GM18861 (cell line): ENCODE data around the gene ZNF699.
"Not testable (repeated sequence)": the region's sequence is repeated elsewhere in the genome, so short reads cannot be mapped to it uniquely, and the experiment has no call there.

Source experiments
- ATAC-seq: cut with Tn5 transposase; IDR thresholded peaks from one replicate; pipeline ENCODE4 v1.9.1; 2021; ENCODE audit not compliant: unreplicated experiment

ZNF699 gene

DNA sequence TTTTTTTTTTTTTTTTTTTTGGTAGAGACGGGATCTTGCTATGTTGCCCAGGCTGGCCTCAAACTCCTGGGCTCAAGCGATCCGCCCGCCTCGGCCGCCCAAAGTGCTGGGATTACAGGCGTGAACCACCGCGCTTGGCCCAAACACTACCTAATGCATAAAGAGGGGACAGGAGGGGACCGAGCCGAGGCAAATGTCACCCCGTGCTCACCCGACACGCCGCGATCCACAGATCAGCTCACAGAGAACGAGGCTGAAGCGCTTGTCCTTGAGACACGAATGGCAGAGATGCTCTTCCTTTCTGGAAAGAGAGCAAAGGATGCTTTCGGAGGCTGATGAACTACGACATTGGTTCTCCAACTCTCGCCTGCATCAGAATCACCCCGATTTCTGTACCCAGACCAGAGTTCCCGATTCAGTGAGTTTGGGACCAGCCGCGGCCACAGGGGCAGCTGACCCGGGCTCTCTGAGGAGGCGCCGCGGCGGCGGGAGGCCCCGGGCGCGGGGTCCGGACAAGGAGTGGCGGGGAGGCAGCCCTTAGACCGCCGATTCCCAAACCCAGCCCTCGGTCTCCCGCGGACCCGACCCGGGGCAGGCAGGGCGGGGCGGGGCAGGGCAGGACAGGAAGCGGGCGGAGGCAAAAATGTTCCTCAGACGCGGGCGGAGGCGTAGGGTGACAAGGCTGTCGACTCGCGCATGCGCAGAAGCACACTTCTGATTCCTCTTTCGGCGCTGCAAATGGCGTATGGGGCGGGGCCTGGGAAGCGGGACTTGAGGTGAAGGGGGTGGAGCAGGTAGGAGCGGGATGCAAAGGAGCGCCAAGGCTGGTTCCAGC is at the start of gene ZNF699:
ZNF699 (minus strand) TSS at position 700 of the 835 bp plus-strand sequence. CDS start 4,719 bp downstream, outside the sequence.
- ATAC-seq: peak; percentile 83

DNA sequence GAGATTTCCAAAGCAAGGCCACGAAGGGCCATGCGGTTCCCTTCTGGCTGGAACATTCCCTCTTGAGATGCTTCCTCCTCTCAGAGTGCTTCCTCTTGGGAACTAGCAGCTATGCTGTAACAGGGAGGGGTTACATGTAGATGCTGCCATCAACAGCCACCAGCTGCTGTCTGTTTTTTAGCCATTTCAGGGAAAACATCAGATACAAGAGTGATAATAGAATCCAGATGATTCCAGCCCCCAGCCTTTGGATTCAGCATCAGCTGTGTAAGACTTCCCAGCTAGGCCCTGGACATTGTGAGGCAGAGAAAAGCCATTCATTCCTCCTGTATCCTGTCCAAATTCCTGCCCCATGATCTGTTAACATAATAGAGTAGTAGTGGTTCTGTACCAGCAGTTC is 45.0 kb upstream of the ZNF699 start:
- no peak for ATAC-seq

DNA sequence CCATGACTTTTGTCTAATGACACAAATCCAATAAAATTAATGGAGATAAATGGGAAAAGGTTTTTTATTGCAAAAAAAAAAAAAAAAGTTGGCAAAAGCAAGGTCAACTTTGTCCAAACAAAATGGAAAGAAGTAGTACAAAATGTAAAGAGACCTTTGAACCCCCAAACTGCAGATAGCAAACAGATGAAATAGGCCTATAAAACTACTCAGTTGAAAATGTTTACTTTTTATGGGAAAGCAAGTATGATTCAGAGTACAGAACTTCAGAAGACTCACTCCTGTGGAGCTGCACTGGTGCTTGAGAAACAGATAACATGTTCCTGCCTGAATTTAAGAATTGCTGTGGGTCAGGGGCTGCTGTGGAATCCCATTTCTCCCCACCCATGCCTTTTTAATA is 43.4 kb upstream of the ZNF699 start:
- no peak for ATAC-seq

DNA sequence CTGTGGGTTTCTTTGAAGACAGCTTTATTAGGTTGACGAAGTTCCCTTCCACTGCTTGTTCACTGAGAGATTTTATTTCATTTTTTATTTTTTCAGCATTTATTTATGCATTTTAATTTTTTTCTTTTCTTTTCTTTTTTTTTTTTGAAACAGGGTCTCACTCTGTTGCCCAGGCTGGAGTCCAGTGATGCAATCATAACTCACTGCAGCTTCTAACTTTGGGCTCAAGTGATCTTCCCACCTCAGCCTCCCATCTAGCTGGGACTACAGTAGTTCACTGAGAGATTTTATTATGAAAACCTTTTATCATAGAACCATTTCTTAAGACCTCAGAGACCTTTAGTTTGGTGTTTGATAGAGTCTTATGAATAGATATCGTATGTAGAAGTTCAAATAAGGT is 42.9 kb upstream of the ZNF699 start:
- no peak for ATAC-seq

DNA sequence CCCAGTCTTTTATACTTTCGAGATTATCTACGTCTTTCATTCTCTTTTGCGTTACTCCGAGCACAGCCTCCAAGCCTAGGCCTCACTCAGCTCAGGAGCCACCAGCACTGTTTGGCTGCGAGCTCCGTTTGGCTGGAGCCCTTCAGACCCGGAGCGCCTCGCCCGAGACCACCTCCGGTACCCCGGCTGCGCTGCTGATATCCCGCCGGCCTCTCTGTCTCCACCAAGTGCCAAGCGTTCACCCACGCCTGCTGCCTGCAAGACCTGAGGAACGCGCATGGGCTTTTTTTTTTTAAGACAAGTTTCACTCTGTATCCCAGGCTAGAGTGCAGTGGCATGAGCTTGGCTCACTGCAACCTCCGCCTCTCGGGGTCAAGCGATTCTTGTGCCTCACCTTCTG is 39.0 kb upstream of the ZNF699 start:
- ATAC-seq: no peak

DNA sequence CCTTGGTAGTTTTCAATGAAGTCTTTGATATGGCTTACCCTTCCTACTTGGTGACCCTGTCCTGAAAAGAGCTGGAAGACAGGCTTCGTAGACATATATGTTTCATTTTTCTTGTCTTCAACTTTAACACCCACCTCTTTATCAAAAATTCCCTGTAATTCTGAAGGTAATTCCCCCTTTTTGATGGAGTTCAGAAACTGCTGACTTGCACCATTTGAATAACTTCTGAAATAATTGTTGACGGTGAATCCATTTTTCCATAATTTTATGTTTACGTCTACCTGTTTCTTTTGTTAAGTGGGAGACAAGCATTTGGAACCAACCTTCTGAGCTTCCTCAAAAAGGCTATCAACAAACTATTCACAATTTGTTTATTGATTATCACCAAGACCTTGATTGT is 38.6 kb upstream of the ZNF699 start:
- ATAC-seq: no peak

DNA sequence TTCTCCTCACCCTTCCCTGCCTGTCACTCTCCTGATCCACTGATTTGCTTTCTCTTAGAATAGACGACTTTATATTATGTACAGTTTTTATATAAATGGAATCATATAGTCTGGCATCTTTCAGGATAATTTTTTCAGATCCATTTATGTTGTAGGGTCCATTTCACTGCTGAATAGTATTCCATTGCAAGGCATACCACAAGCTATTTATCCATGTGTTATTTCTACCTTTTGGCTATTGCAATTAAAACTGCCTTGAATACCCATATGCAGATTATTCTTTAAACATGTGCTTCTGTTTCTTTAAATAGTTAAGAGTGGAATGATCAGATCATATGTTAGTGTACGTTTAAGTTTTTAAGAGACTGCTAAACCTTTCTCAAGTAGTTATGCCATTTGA is 35.4 kb upstream of the ZNF699 start:
- ATAC-seq: no peak

DNA sequence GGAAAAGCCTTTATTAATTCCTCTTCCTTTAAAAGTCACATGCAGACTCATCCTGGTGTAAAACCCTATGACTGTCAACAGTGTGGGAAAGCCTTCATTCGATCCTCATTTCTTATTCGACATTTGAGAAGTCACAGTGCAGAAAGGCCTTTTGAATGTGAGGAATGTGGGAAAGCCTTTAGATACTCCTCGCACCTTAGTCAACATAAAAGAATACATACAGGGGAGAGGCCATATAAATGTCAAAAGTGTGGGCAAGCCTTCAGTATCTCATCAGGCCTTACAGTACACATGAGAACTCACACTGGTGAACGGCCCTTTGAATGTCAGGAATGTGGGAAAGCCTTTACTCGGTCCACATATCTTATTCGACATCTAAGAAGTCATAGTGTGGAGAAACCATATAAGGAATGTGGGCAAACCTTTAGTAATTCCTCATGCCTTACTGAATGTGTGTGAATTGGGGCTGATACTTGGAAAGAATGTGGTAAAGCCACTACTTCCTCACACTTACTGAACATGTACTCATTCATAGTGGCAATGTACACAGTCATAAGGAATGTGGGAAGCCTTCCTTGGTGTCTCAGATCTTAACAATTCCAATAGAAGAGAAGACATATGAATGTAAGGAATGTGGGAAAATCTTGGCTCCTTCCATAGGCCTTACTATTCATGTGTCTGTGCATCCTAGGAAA is 33.1 kb upstream of the ZNF699 start:
- ATAC-seq: no peak

DNA sequence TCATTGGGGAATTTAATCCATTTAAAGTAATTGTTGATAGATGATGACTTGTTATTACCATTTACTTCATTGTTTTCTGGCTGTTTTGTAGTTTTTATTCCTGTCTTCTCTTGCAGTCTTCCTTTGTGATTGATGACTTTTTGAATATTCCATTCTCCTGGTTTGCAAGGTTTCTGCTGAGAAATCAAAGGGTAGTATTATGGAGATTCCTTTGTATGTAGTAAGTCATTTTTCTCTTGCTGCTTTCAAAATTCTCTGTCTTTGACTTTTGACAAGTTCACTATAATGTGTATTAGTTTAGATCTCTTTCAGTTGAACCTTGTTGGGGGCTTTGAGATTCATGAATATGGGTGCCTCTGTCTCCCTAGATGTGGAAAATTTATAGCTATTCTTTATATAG is 20.4 kb upstream of the ZNF699 start:
- no peak for ATAC-seq

DNA sequence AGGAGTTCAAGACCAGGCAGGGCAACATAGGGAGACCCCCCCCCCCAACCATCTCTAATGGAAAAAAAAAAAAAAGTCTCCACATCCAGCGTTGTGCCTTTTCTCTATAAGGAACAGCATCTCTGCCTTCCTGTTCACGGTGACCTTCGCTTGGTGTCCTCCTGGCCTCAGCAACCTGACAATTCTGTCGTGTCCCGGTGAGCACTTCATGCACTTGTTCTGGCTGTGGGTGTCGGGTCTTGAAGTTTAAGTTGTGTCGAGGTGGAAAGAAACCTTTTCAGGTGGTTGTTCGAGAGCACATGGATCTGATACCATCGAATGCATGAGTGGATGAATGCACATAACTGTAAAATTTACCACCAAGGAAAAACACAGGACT is 14.9 kb upstream of the ZNF699 start:
- no peak for ATAC-seq

DNA sequence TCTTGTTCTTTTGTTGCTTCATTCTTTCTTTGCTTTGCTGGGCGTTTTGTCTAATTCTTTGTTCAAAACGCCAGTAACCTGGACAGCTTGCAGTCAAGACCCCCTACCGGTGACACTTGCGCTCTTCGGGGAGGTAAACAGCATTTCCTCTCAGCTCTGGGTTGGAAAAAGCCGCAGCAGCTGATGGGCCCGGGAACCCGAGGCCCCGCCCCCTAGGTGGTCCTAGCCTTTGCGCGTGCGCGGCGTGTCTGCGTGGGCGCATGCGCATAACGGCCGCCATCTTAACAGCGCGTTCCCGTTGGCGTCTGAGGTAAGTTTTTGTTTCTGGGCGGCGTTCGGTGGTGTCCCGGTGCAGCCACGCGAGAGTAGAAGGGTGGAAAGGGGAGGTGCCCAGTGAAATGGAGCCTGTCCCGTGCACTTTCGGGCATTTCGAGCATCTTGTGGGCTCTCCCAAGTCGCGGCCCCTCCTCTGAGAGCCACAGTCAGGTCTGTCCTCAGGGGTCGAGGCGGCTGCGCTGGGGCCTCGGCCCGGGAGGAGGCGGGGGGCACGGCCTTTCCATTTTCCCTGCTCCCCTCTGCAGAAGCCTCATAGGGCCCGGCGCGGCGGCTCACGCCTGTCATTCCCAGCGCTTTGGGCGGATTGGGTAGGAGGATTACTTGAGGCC is 14.4 kb upstream of the ZNF699 start, which contains the start of gene ZNF559:
ZNF559 (plus strand) TSS at position 261 of the 665 bp plus-strand sequence. CDS start 14,371 bp downstream, outside the sequence.
- peak; percentile 86 for ATAC-seq

DNA sequence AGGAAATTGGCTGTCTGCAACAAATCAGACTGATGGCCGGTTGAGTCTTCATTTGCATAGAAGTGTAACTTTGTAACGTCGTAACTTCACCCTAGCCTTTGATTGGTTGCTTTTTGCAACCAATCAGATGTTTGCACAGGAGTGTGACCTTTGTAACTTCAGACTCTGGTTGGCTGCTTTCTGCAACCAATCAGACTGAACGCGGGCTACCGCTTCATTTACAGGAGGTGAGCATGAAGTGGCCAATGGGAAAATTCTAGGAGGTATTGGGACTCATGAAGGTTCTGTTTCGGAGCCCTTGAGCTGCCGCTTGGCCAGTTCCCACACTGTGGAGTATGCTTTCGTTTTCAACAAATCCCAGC is 13.9 kb upstream of the ZNF699 start:
- peak; percentile 28 for ATAC-seq

DNA sequence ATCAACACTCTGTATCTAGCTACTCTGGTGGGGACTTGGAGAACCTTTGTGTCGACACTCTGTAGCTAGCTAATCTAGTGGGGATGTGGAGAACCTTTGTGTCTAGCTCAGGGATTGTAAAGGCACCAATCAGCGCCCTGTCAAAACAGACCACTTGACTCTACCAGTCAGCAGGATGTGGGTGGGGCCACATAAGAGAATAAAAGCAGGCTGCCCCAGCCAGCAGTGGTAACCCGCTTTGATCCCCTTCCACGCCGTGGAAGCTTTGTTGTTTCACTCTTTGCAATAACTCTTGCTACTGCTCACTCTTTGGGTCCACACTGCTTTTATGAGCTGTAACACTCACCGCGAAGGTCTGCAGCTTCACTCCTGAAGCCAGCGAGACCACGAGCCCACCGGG is 12.6 kb upstream of the ZNF699 start:
- ATAC-seq: not testable (repeated sequence)

DNA sequence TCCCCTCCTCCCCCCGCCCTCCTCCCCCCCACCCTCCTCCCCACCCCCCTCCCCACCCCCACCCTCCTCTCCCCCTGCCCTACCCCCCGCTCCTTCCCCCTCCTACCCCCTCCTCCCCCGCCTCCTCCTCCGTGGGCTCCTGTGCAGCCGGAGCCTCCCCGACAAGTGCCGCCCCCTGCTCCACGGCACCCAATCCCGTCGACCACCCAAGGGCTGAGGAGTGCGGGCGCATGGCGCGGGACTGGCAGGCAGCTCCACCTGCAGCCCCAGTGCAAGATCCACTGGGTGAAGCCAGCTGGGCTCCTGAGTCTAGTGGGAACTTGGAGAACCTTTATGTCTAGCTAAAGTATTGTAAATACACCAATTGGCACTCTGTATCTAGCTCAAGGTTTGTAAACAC is 12.1 kb upstream of the ZNF699 start:
- not testable (repeated sequence) for ATAC-seq

DNA sequence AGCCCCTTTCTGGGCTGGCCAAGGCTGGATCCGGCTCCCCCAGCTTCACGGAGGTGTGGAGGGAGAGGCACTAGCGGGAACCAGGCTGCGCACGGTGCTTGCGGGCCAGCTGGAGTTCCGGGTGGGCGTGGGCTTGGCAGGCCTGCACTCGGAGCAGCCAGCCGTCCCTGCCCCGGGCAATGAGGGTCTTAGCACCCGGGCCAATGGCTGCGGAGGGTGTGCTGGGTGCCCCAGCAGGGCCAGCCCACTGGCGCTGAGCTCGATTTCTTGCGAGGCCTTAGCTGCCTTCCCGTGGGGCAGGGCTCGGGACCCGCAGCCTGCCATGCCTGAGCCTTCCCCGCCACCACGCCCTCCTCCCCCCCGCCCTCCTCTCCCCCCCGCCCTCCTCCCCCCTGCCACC is 11.7 kb upstream of the ZNF699 start:
- no peak for ATAC-seq

DNA sequence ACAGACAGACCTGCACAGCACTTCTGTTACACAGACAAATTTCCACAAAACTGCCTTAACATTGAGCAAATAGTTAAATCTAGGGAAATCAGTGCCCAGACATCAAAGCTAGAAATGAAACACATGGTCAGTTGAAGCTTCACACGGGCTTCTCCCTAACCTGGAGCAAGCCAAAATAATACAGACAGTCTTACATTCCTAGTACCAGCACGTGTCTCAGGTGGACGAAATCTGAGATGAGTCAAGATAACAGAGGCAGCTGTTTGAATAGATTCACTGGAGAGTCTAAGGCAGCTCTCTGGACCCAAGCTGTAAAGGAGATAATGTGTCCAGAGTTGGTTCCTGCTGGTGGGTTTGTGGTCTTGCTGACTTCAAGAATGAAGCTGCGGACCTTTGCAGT is 4.1 kb upstream of the ZNF699 start:
- ATAC-seq: no peak

DNA sequence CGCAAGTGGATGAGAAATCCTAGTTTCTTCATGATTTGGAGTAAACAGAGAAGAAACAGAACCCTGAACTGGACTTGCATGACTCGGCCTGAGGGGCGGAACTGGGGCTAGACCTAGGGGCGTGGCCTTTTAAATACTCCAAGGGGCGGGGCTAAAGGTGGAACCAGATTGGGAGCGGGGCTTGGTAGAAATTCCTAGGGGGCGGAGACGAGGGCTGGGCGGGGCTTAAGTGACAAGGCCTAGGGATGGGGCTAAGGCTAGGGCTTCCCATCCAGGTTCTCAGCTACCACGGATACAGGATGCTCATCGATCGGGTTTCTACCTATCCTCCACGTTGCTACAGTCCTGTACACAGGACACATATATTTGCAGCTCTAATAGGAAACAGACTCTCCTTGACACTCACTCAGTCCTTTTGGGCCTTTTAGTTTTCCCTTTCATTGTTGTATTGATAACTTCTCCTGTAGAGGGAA is 372 bp upstream of the ZNF699 start:
- peak; percentile 25 for ATAC-seq

DNA sequence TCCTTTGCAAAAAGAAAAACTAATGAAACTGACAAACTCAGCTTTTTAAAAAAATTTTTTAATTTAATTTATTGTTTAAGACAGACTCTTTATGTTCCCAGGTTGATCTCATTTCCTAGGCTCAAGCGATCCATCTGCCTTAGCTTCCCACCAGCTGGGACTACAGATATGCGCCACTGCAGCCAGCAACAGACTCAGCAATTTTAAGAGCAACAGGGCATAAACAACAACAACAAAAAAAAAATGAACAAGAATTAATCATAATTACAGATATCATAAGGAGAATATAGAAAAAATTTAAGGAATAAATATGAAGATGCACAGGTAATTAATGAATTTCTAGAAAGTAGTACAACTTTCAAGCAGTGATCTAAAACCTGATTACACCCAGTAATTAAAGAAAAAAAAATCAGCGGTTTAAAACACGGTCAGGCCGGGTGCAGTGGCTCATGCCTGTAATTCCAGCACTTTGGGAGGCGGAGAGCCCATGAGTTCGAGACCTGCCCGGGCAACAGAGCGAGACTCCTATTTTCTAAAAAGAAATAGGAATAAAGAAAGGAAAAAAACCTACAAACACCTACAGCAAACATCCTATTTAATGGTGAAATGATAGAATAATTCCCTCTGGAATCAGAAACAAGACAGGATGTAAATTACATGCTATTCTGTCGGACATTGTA is 1.4 kb downstream of the ZNF699 start:
- no peak for ATAC-seq

DNA sequence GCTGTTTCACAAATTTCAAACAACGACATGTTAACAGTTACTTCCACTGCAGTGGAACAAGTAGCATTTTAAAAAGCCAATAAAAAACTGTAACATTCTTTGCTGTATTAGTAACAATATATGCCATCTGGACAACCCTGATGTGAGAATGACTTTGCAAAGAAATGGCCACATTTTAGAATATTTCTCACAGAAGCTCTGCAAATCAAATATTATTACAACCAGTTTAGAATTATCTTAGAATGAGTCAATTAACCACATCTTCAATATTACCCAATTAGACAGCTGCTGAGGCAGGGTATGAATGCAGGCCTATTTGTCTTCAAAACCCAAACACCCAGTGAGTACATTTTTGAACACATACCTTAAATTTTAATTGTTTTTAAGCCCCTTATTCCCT is 3.2 kb downstream of the ZNF699 start:
- ATAC-seq: no peak

DNA sequence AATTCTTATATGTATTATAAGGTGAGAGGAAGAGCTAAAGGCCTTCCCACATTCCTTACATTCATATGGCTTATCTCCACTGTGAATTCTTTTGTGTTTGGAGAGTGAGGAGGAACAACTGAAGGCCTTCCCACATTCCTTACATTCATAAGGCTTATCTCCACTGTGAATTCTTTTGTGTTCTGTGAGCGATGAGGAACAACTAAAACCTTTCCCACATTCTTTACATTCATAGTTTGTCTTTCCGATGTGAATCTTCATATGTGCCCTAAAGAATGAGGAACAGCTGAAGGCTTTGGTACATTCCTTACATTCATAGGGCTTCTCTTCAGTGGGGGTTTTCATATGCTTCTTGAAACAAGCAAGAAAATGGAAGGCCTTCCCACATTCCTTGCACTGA is 13.3 kb downstream of the ZNF699 start:
- no peak for ATAC-seq

DNA sequence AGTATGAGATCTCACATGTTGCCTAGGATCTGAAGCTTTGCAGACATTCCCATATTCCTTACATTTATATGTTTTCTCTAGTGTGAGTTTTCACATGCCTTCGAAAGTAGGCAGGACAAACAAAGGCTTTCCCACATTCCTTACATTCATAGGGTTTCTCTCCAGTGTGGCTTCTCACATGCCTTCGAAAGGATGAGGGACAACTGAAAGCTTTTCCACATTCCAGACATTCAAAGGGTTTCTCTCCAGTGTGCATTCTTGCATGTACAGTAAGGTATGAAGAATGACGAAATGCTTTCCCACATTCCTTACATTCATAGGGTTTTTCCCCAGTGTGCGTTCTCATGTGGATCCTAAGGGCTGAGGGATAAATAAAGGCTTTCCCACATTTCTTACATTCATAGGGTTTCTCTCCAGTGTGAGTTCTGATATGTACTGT is 14.2 kb downstream of the ZNF699 start:
- no peak for ATAC-seq
